ENCODE data around the gene ERH.

ERH gene

GRCh38 chr14:69358966-69359365, 39.1 kb downstream of the ERH start:
- no peak for TF ChIP-seq CTCF (IDR thresholded peaks at IDR 0.05)

- TF ChIP-seq CTCF (IDR thresholded peaks at IDR 0.05): no peak
Observed at GRCh38 chr14:69358233-69358963, 39.7 kb downstream of the ERH start.

GRCh38 chr14:69357544-69358200, 40.4 kb downstream of the ERH start:
- TF ChIP-seq CTCF (IDR thresholded peaks at IDR 0.05): no peak

- no peak for TF ChIP-seq CTCF (IDR thresholded peaks at IDR 0.05)
Observed at GRCh38 chr14:69356903-69357543, 41.1 kb downstream of the ERH start.

GRCh38 chr14:69355607-69356281, 42.4 kb downstream of the ERH start:
- no peak for TF ChIP-seq CTCF (IDR thresholded peaks at IDR 0.05)

GRCh38 chr14:69355154-69355597, 42.9 kb downstream of the ERH start:
- no peak for TF ChIP-seq CTCF (IDR thresholded peaks at IDR 0.05)

GRCh38 chr14:69354383-69355153, 43.5 kb downstream of the ERH start:
- no peak for TF ChIP-seq CTCF (IDR thresholded peaks at IDR 0.05)
